H9 (cell line): ENCODE data around the gene TMEM176A. TPM values are rescaled to one million over a fixed set of nuclear protein-coding genes. Genes with fewer than 3 reads are reported as not detected.

Experiments used
- DNase-seq: peaks from one replicate; pipeline ENCODE4 v3.0.0-alpha.2; 2017
- H2AFZ ChIP-seq: one replicate; pipeline ENCODE4 v1.6.1; 2013; ENCODE audit warnings: mild to moderate bottlenecking, low read length, control low read depth, moderate library complexity
- H2AK5ac ChIP-seq: 2 replicates; pipeline ENCODE4 v1.6.1; 2013; ENCODE audit warnings: low read length, control low read depth, mixed read lengths; ENCODE audit not compliant: insufficient read length
- H2BK120ac ChIP-seq: one replicate; pipeline ENCODE4 v1.6.1; 2013; ENCODE audit warnings: low read depth, mild to moderate bottlenecking, low read length, control low read depth, inconsistent platforms; ENCODE audit not compliant: poor library complexity, severe bottlenecking
- H2BK12ac ChIP-seq: 2 replicates; pipeline ENCODE4 v1.6.1; 2013; ENCODE audit warnings: low read length, control low read depth, mixed read lengths, low read depth; ENCODE audit not compliant: insufficient read length
- H2BK15ac ChIP-seq: 2 replicates; pipeline ENCODE4 v1.6.1; 2013; ENCODE audit warnings: low read depth, low read length, control low read depth
- H2BK20ac ChIP-seq: one replicate; pipeline ENCODE4 v1.6.1; 2013; ENCODE audit warnings: low read depth, mild to moderate bottlenecking, low read length, control low read depth, inconsistent platforms; ENCODE audit not compliant: poor library complexity, severe bottlenecking
- H2BK5ac ChIP-seq: 2 replicates; pipeline ENCODE4 v1.6.1; 2013; ENCODE audit warnings: low read length, control low read depth, mixed read lengths; ENCODE audit not compliant: insufficient read length
- H3K14ac ChIP-seq: 2 replicates; pipeline ENCODE4 v1.6.1; 2013; ENCODE audit warnings: low read length, control low read depth; ENCODE audit not compliant: insufficient read depth
- H3K18ac ChIP-seq: 2 replicates; pipeline ENCODE4 v1.6.1; 2013; ENCODE audit warnings: low read depth, mild to moderate bottlenecking, mixed read lengths, low read length, control low read depth; ENCODE audit not compliant: insufficient read length
- H3K23ac ChIP-seq: 2 replicates; pipeline ENCODE4 v1.6.1; 2013; ENCODE audit warnings: low read length, control low read depth, mixed read lengths, low read depth; ENCODE audit not compliant: insufficient read length
- H3K23me2 ChIP-seq: 2 replicates; pipeline ENCODE4 v1.6.1; 2013; ENCODE audit warnings: low read depth, mild to moderate bottlenecking, mixed read lengths, low read length, control low read depth; ENCODE audit not compliant: insufficient read length, poor library complexity, severe bottlenecking
- H3K27ac ChIP-seq: 2 replicates; pipeline ENCODE4 v1.5.1; 2013; ENCODE audit warnings: low read length, control low read depth, mixed read lengths, low read depth; ENCODE audit not compliant: insufficient read length
- H3K27me3 ChIP-seq: 2 replicates; pipeline ENCODE4 v1.6.1; 2013; ENCODE audit warnings: low read length, control low read depth, inconsistent platforms; ENCODE audit not compliant: insufficient read depth
- H3K4ac ChIP-seq: 2 replicates; pipeline ENCODE4 v1.6.1; 2013; ENCODE audit warnings: low read depth, mild to moderate bottlenecking, control low read depth, inconsistent platforms, low read length, moderate library complexity
- H3K4me1 ChIP-seq: 2 replicates; pipeline ENCODE4 v1.6.1; 2013; ENCODE audit warnings: low read length, control low read depth, inconsistent platforms; ENCODE audit not compliant: insufficient read depth
- H3K4me2 ChIP-seq: 2 replicates; pipeline ENCODE4 v1.6.1; 2013; ENCODE audit warnings: low read length, control low read depth, mixed read lengths; ENCODE audit not compliant: insufficient read length, insufficient read depth
- H3K56ac ChIP-seq: 2 replicates; pipeline ENCODE4 v1.6.1; 2013; ENCODE audit warnings: low read depth, mild to moderate bottlenecking, mixed read lengths, low read length, control low read depth; ENCODE audit not compliant: insufficient read length
- H3K79me1 ChIP-seq: 2 replicates; pipeline ENCODE4 v1.6.1; 2013; ENCODE audit warnings: low read depth, mild to moderate bottlenecking, moderate library complexity, low read length, control low read depth, inconsistent platforms; ENCODE audit not compliant: insufficient read depth, poor library complexity, severe bottlenecking
- H3K79me2 ChIP-seq: 2 replicates; pipeline ENCODE4 v1.6.1; 2013; ENCODE audit warnings: low read length, control low read depth, inconsistent platforms; ENCODE audit not compliant: insufficient read depth
- H3K9ac ChIP-seq: 2 replicates; pipeline ENCODE4 v1.6.1; 2013; ENCODE audit warnings: low read length, control low read depth, mixed read lengths; ENCODE audit not compliant: insufficient read length; ENCODE audit errors: extremely low read depth
- H3K9me3 ChIP-seq: one replicate; pipeline ENCODE4 v1.6.1; 2013; ENCODE audit warnings: low read depth, low read length, inconsistent platforms; ENCODE audit not compliant: control insufficient read depth
- H3T11ph ChIP-seq: one replicate; pipeline ENCODE4 v1.6.1; 2013; ENCODE audit warnings: mild to moderate bottlenecking, low read length, control low read depth, inconsistent platforms
- H4K20me1 ChIP-seq: one replicate; pipeline ENCODE4 v1.6.1; 2013; ENCODE audit not compliant: control insufficient read depth, insufficient read length, insufficient read depth
- H4K5ac ChIP-seq: 2 replicates; pipeline ENCODE4 v1.6.1; 2013; ENCODE audit warnings: low read depth, mild to moderate bottlenecking, mixed read lengths, low read length, control low read depth; ENCODE audit not compliant: insufficient read length
- H4K8ac ChIP-seq: replicated peaks from 2 replicates; pipeline ENCODE4 v1.6.1; 2013; ENCODE audit warnings: low read length, control low read depth, mixed read lengths, low read depth; ENCODE audit not compliant: insufficient read length
- H4K91ac ChIP-seq: 2 replicates; pipeline ENCODE4 v1.6.1; 2013; ENCODE audit warnings: low read depth, mild to moderate bottlenecking, moderate library complexity, mixed read lengths, low read length, control low read depth; ENCODE audit not compliant: insufficient read length
- H3K27ac Mint-ChIP-seq, 3 experiments: 2 replicates in 2 of 3; 3 replicates in 1 of 3; pipeline ENCODE4 v1.8.0; 2020 to 2021; ENCODE audit warnings: mixed read lengths in 3 of 3, mild to moderate bottlenecking in 1 of 3, moderate library complexity in 1 of 3
- H3K27me3 Mint-ChIP-seq: 2 replicates; pipeline ENCODE4 v1.8.0; 2021; ENCODE audit warnings: low read depth, mild to moderate bottlenecking, moderate library complexity, mixed read lengths
- H3K36me3 Mint-ChIP-seq, 3 experiments: 2 replicates in 2 of 3; 3 replicates in 1 of 3; pipeline ENCODE4 v1.8.0; 2020 to 2021; ENCODE audit warnings: low read depth in 3 of 3, mixed read lengths in 3 of 3; ENCODE audit not compliant: insufficient read depth in 1 of 3
- H3K4me1 Mint-ChIP-seq, 2 experiments: 2 replicates each; pipeline ENCODE4 v1.8.0; 2020; ENCODE audit warnings: mixed read lengths in 2 of 2
- H3K4me3 Mint-ChIP-seq, 2 experiments: 2 replicates in 1 of 2; 3 replicates in 1 of 2; pipeline ENCODE4 v1.8.0; 2020 to 2021; ENCODE audit warnings: mild to moderate bottlenecking in 2 of 2, mixed read lengths in 2 of 2, moderate library complexity in 1 of 2
- H3K9me3 Mint-ChIP-seq, 2 experiments: 2 replicates in 1 of 2; 3 replicates in 1 of 2; pipeline ENCODE4 v1.8.0; 2020; ENCODE audit warnings: mild to moderate bottlenecking in 2 of 2, mixed read lengths in 2 of 2, moderate library complexity in 1 of 2
- WGBS: extraction: QIAGEN DNeasy Blood & Tissue Kit; methylation state at CpG from one replicate; pipeline ENCODE4 v1.1.7; 2013; ENCODE audit warnings: missing lambda C conversion rate, low lambda C conversion rate, mixed read lengths; ENCODE audit not compliant: insufficient read length; ENCODE audit errors: extremely low coverage; 5-methylcytosine and 5-hydroxymethylcytosine counted together
- total RNA-seq: library from RNA; stranded (reverse); gene quantifications from 2 replicates; pipeline ENCODE4 v1.2.1, GENCODE V29; 2021
- TF ChIP-seq, protein P1 (sequence below): fragments of 200-600 bp; sonication (generic); conservative IDR thresholded peaks from 3 replicates; pipeline ENCODE4 v1.8.0; 2021; ENCODE audit warnings: antibody characterized with exemption, mild to moderate bottlenecking

TMEM176A gene
- total RNA-seq, 1 experiment from 2014 or later = not detected

DNA sequence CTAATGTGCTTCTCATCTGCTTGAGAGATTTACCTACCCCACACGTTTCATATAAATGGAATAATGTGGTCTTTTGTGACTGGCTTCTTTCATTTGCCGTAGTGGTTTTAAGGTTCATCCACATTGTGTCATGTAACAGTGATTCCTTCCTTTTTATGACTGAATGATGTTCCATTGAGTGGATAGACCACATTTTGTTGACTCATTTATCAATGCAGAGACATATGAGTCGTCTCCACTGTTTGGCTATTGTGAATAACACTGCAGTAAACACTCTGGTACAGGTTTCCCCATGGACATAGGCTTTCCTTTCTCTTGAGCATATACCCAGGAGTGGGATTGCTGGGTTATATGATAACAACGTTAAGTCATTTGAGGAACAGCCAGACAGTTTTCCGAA, 49.7 kb downstream of the TMEM176A start:
- Histone ChIP-seq H3K14ac (no peak overlapping the region), H3K23ac (no peak overlapping the region), H3K9ac (no peak overlapping the region), H3K4ac (no peak overlapping the region), H2AK5ac (no peak overlapping the region), H2BK120ac (no peak overlapping the region), H2AFZ (no peak overlapping the region), H3K4me1 (no peaks in the 10 kb centered on the region), H3K4me2 (no peak overlapping the region), H3K23me2 (no peaks in the 10 kb centered on the region), H2BK5ac (no peak overlapping the region), H2BK15ac (no peak overlapping the region), H3K27me3 (no peaks in the 10 kb centered on the region), H3K9me3 (no peaks in the 10 kb centered on the region), H4K91ac (no peak overlapping the region), H3K18ac (no peak overlapping the region), H4K8ac (no peak overlapping the region), H4K20me1 (no peaks in the 10 kb centered on the region), H2BK12ac (no peak overlapping the region), H3K79me2 (no peaks in the 10 kb centered on the region), H2BK20ac (no peak overlapping the region), H4K5ac (no peak overlapping the region), H3K79me1 (no peaks in the 10 kb centered on the region), H3K56ac (no peak overlapping the region), H3T11ph (no peak overlapping the region), H3K27ac (no peak overlapping the region)
- H3K27ac Mint-ChIP-seq = no peak overlapping the region
- H3K4me3 Mint-ChIP-seq = no peak overlapping the region
- H3K36me3 Mint-ChIP-seq = no peaks in the 10 kb centered on the region
- H3K4me1 Mint-ChIP-seq = peaks cover 7 to 15% of the 10 kb centered on the region in 2 experiments
- TF ChIP-seq, protein P1, sequence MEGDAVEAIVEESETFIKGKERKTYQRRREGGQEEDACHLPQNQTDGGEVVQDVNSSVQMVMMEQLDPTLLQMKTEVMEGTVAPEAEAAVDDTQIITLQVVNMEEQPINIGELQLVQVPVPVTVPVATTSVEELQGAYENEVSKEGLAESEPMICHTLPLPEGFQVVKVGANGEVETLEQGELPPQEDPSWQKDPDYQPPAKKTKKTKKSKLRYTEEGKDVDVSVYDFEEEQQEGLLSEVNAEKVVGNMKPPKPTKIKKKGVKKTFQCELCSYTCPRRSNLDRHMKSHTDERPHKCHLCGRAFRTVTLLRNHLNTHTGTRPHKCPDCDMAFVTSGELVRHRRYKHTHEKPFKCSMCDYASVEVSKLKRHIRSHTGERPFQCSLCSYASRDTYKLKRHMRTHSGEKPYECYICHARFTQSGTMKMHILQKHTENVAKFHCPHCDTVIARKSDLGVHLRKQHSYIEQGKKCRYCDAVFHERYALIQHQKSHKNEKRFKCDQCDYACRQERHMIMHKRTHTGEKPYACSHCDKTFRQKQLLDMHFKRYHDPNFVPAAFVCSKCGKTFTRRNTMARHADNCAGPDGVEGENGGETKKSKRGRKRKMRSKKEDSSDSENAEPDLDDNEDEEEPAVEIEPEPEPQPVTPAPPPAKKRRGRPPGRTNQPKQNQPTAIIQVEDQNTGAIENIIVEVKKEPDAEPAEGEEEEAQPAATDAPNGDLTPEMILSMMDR = no peak
- WGBS = no CpG with 5 or more reads among the region's 5 CpGs
- no peaks in the 10 kb centered on the region for H3K9me3 Mint-ChIP-seq
- H3K27me3 Mint-ChIP-seq = peaks cover 39% of the 10 kb centered on the region
- DNase-seq = no peak
